Neural crest cell (in vitro differentiated cells): ENCODE results near the gene RFTN1. TPM values are rescaled to one million over a fixed set of nuclear protein-coding genes. Genes with fewer than 3 reads are reported as not detected.
"Not testable (repeated sequence)": the region's sequence is repeated elsewhere in the genome, so short reads cannot be mapped to it uniquely, and the experiment has no call there.

Experiments
- DNase-seq: peaks from one replicate; pipeline ENCODE4 v3.0.0; 2021; ENCODE audit warnings: low read depth, mixed read lengths, low spot score
- H3K27ac Mint-ChIP-seq: one replicate; pipeline ENCODE4 v1.8.0; 2021; ENCODE audit warnings: mild to moderate bottlenecking, mixed read lengths; ENCODE audit not compliant: unreplicated experiment
- H3K27me3 Mint-ChIP-seq: 2 replicates; pipeline ENCODE4 v1.8.0; 2021; ENCODE audit warnings: low read depth, mild to moderate bottlenecking, mixed read lengths
- H3K36me3 Mint-ChIP-seq: 2 replicates; pipeline ENCODE4 v1.8.0; 2021; ENCODE audit warnings: low read depth, mild to moderate bottlenecking, mixed read lengths
- H3K4me1 Mint-ChIP-seq: 2 replicates; pipeline ENCODE4 v1.8.0; 2021; ENCODE audit warnings: mixed read lengths
- H3K4me3 Mint-ChIP-seq: one replicate; pipeline ENCODE4 v1.8.0; 2021; ENCODE audit warnings: mild to moderate bottlenecking, mixed read lengths
- H3K9me3 Mint-ChIP-seq: 2 replicates; pipeline ENCODE4 v1.8.0; 2021; ENCODE audit warnings: mixed read lengths
- total RNA-seq: library from RNA; stranded (reverse); gene quantifications from 2 replicates; pipeline ENCODE4 v1.2.1, GENCODE V29; 2021
- TF ChIP-seq, protein P1 (sequence below): fragments of 200-600 bp; sonication (generic); conservative IDR thresholded peaks from 2 replicates; pipeline ENCODE4 v1.5.0; 2021; ENCODE audit warnings: antibody characterized with exemption, mild to moderate bottlenecking

The RFTN1 gene
- total RNA-seq, 1 donor from 2014 or later = 2.0 TPM

DNA sequence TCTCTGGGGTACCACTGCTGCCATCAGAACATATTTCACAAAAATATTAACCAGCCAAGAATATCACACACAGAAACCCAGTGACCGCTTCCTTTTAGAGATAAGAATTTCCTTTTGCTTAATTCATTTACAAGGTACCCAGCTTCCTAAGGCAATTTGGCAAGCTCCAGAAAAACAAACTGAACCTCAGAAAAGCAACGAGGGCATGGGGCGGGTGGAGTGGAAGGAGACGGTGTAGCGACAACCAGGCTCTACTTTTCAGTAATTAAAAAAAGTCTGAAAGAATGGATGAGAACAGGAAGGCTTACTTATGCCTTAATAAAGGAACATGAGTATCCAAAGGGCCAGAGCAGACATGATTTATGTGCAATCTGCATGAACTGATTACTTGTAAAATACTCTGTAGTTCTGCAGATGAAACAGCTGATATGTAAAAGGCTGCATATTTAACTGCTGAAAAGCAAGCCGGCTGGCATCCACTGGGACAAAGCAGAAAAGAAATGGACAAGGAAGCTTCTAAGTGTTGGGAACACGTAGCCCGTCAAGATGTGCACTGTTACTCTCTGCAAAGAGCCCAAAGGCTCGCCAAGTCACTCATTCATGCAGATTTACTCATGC lies 18.6 kb downstream of the RFTN1 start:
- H3K9me3 Mint-ChIP-seq = peaks cover 10% of the 10 kb centered on the region
- TF ChIP-seq, protein P1, sequence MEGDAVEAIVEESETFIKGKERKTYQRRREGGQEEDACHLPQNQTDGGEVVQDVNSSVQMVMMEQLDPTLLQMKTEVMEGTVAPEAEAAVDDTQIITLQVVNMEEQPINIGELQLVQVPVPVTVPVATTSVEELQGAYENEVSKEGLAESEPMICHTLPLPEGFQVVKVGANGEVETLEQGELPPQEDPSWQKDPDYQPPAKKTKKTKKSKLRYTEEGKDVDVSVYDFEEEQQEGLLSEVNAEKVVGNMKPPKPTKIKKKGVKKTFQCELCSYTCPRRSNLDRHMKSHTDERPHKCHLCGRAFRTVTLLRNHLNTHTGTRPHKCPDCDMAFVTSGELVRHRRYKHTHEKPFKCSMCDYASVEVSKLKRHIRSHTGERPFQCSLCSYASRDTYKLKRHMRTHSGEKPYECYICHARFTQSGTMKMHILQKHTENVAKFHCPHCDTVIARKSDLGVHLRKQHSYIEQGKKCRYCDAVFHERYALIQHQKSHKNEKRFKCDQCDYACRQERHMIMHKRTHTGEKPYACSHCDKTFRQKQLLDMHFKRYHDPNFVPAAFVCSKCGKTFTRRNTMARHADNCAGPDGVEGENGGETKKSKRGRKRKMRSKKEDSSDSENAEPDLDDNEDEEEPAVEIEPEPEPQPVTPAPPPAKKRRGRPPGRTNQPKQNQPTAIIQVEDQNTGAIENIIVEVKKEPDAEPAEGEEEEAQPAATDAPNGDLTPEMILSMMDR = no peak
- H3K4me1 Mint-ChIP-seq = peaks cover 10% of the 10 kb centered on the region
- no peak overlapping the region for H3K27ac Mint-ChIP-seq
- no peak overlapping the region for H3K4me3 Mint-ChIP-seq
- H3K27me3 Mint-ChIP-seq = no peaks in the 10 kb centered on the region
- peaks cover 3% of the 10 kb centered on the region for H3K36me3 Mint-ChIP-seq
- no peak for DNase-seq

GRCh38 chr3:16494094-16494493 lies 19.4 kb downstream of the RFTN1 start:
- H3K36me3 Mint-ChIP-seq = peaks cover 3% of the 10 kb centered on the region
- H3K9me3 Mint-ChIP-seq = peaks cover 12% of the 10 kb centered on the region
- H3K4me1 Mint-ChIP-seq = peaks cover 10% of the 10 kb centered on the region
- TF ChIP-seq, protein P1 = no peak
- H3K4me3 Mint-ChIP-seq = no peak overlapping the region
- H3K27ac Mint-ChIP-seq = no peak overlapping the region
- DNase-seq = no peak
- H3K27me3 Mint-ChIP-seq = no peaks in the 10 kb centered on the region

DNA sequence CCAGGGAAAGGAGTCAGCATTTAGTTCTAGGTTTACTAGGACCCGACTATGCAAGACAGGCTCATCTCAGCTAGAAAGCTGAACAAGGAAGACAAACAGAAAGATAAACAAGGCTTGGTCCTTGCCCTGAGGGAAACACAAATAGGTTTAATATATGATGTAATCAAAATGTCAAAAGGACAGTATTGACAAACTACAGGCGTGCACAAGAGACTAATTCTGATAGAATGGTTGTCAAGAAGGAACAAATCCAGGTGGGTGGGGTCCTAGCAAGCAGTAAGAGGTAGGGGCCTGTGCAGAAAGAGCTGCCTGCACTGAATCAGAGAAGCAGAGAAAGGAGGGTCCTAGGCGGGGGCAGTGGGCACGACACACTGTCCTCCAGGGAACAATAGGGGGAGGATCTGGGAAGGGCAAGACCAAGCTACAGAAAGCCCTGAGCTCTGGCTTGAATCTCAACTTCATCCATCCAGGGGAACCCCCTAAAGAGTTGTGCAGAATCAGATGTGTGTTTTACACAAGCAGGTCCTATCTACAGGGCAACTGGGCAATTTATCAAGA lies 23.4 kb downstream of the RFTN1 start:
- no peak overlapping the region for H3K4me3 Mint-ChIP-seq
- no peak overlapping the region for H3K27ac Mint-ChIP-seq
- DNase-seq = no peak
- H3K36me3 Mint-ChIP-seq = peaks cover 3% of the 10 kb centered on the region
- peaks cover 12% of the 10 kb centered on the region for H3K9me3 Mint-ChIP-seq
- TF ChIP-seq, protein P1 = no peak
- H3K4me1 Mint-ChIP-seq = no peaks in the 10 kb centered on the region
- H3K27me3 Mint-ChIP-seq = peaks cover 2% of the 10 kb centered on the region

DNA sequence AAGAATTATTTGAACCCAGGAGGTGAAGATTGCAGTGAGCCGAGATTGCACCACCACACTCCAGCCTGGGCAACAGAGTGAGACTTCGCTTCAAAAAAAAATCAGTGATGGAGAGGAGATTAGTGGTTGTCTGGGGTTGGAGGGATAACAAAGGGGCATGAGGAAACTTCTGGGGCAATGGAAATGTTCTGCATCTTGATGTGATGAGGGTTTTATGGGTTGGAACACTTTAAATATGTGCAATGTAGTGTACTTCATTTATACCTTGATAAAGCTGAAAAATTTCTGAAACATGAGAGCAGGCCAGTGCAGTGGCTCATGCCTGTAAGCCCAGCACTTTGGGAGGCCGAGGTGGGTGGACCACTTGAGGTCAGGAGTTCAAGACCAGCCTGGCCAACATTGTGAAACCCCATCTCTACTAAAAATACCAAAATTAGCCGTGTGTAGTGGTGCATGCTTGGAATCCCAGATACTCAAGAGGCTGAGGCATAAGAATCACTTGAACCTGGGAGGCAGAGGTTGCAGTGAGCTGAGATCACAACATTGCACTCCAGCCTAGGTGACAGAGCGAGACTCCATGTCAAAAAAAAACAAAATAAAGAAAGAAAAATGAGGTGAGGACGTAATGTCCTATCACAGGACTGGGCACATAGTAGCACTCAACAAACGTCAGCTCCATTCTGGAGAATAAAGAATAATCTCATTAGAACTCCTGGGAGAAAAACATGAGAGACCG lies 24.0 kb downstream of the RFTN1 start:
- DNase-seq, H3K36me3 Mint-ChIP-seq, H3K4me3 Mint-ChIP-seq, H3K27ac Mint-ChIP-seq, H3K4me1 Mint-ChIP-seq, H3K27me3 Mint-ChIP-seq: not testable (repeated sequence)
- H3K9me3 Mint-ChIP-seq = peaks cover 12% of the 10 kb centered on the region

- Mint-ChIP-seq H3K9me3 (peaks cover 12% of the 10 kb centered on the region), H3K27ac (no peak overlapping the region), H3K4me3 (no peak overlapping the region), H3K4me1 (no peaks in the 10 kb centered on the region), H3K27me3 (peaks cover 2% of the 10 kb centered on the region), H3K36me3 (peaks cover 3% of the 10 kb centered on the region)
- TF ChIP-seq, protein P1 = no peak
- no peak for DNase-seq
These were observed 24.9 kb downstream of the RFTN1 start for GRCh38 chr3:16488637-16489036.
